ENCODE results near the gene SCARF2. TPM values are rescaled to one million over a fixed set of nuclear protein-coding genes. Genes with fewer than 3 reads are reported as not detected.

Gene SCARF2
- total RNA-seq, 2 experiments from 2014 or later: 2.5 to 3.1 TPM

DNA sequence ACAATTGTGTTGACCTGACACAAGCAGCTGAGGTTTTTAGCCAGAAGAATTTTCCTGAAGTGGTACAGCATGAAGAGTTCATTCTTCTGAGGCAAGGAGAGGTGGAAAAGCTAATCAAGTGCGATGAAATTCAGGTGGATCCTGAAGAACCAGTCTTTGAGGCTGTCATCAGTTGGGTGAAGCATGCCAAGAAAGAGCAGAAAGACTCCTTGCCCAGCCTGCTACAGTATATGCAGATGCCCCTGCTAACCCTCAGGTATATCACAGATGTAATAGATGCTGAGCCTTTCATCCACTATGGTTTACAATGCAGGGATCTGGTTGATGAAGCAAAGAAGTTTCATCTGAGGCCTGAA, 12.9 kb upstream of the SCARF2 start:
- H3K4me1 Mint-ChIP-seq (ENCODE audit: low read depth): peaks cover 5% of the 10 kb centered on the region
- no peaks in the 10 kb centered on the region for H3K9me3 Mint-ChIP-seq
- ATAC-seq (ENCODE audit: poor library complexity): no peak
- no peaks in the 10 kb centered on the region for H3K27me3 Mint-ChIP-seq
- H3K4me1 ChIP-seq (ENCODE audit: insufficient read depth, low read length): no peaks in the 10 kb centered on the region
- H3K4me3 Mint-ChIP-seq: no peak overlapping the region
- H3K27ac Mint-ChIP-seq: no peak overlapping the region
- H3K27ac ChIP-seq (ENCODE audit: low read depth in 1 of 2, low read length in 2 of 2): no peak overlapping the region
- ChIA-PET POLR2A (no interaction called here), CTCF (no interaction called here)
- no peak overlapping the region for H3K4me3 ChIP-seq (ENCODE audit: low read length)
- H3K27me3 ChIP-seq (ENCODE audit: control insufficient read depth in 1 of 2, insufficient read depth in 2 of 2, low read length in 2 of 2): no peaks in the 10 kb centered on the region
- TF ChIP-seq, protein P1, sequence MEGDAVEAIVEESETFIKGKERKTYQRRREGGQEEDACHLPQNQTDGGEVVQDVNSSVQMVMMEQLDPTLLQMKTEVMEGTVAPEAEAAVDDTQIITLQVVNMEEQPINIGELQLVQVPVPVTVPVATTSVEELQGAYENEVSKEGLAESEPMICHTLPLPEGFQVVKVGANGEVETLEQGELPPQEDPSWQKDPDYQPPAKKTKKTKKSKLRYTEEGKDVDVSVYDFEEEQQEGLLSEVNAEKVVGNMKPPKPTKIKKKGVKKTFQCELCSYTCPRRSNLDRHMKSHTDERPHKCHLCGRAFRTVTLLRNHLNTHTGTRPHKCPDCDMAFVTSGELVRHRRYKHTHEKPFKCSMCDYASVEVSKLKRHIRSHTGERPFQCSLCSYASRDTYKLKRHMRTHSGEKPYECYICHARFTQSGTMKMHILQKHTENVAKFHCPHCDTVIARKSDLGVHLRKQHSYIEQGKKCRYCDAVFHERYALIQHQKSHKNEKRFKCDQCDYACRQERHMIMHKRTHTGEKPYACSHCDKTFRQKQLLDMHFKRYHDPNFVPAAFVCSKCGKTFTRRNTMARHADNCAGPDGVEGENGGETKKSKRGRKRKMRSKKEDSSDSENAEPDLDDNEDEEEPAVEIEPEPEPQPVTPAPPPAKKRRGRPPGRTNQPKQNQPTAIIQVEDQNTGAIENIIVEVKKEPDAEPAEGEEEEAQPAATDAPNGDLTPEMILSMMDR (IDR thresholded peaks at IDR 0.05): no peak
- H3K9me3 ChIP-seq (ENCODE audit: control insufficient read depth in 1 of 2, insufficient read depth in 1 of 2, low read length in 2 of 2): no peaks in the 10 kb centered on the region
- DNase-seq: no peak
- intact Hi-C loops (cut with DNase I, micrococcal nuclease): loop anchor here in 1 of 2 experiments (10.0 kb wide), 1 partner anchor 104 kb away; no protein-coding TSS in a partner anchor
- H3K36me3 ChIP-seq (ENCODE audit: insufficient read depth, low read length): peaks cover 10% of the 10 kb centered on the region
- H3K36me3 Mint-ChIP-seq (ENCODE audit: low read depth): peaks cover 58% of the 10 kb centered on the region

DNA sequence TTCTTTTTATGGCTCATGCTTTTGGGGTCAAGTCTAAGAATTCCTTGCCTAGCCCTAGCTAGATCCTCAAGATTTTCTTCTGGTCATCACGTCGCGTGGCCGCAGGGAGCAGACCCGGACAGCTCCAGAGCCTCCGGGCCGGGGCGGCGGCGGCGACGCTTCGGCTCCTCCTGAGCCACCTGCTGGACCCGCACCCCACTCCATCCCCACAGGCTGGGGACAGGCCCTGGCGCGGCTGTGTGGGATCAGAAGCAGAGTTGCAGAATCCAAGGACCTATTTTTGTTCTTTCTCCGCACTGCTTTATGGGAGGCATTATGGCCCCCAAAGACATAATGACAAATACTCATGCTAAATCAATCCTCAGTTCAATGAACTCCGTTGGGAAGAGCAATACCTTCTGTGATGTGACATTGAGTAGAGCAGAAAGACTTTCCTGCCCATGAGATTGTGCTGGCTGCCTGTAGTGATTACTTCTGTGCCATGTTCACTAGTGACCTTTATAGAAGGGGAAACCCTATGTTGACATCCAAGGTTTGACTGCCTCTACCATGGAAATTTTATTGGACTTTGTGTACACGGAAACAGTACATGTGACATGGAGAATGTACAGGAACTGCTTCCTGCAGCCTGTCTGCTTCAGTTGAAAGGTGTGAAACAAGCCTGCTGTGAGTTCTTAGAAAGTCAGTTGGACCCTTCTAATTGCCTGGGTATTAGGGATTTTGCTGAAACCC, 12.4 kb upstream of the SCARF2 start:
- Mint-ChIP-seq H3K36me3 (ENCODE audit: low read depth) (peaks cover 53% of the 10 kb centered on the region), H3K27me3 (no peaks in the 10 kb centered on the region), H3K27ac (no peak overlapping the region), H3K4me1 (ENCODE audit: low read depth) (no peaks in the 10 kb centered on the region), H3K4me3 (no peak overlapping the region), H3K9me3 (no peaks in the 10 kb centered on the region)
- CTCF ChIA-PET: no interaction called here
- Histone ChIP-seq H3K9me3 (ENCODE audit: control insufficient read depth in 1 of 2, insufficient read depth in 1 of 2, low read length in 2 of 2) (no peaks in the 10 kb centered on the region), H3K27me3 (ENCODE audit: control insufficient read depth in 1 of 2, insufficient read depth in 2 of 2, low read length in 2 of 2) (no peaks in the 10 kb centered on the region), H3K4me3 (ENCODE audit: low read length) (no peak overlapping the region), H3K36me3 (ENCODE audit: insufficient read depth, low read length) (peaks cover 12% of the 10 kb centered on the region), H3K27ac (ENCODE audit: low read depth in 1 of 2, low read length in 2 of 2) (no peak overlapping the region), H3K4me1 (ENCODE audit: insufficient read depth, low read length) (no peaks in the 10 kb centered on the region)
- POLR2A ChIA-PET: no interaction called here
- ATAC-seq (ENCODE audit: poor library complexity) (no peak), DNase-seq (no peak)
- TF ChIP-seq, protein P1 (IDR thresholded peaks at IDR 0.05): no peak
- intact Hi-C loops (cut with DNase I, micrococcal nuclease): loop anchor here in 1 of 2 experiments (10.0 kb wide), 1 partner anchor 105 kb away; no protein-coding TSS in a partner anchor

DNA sequence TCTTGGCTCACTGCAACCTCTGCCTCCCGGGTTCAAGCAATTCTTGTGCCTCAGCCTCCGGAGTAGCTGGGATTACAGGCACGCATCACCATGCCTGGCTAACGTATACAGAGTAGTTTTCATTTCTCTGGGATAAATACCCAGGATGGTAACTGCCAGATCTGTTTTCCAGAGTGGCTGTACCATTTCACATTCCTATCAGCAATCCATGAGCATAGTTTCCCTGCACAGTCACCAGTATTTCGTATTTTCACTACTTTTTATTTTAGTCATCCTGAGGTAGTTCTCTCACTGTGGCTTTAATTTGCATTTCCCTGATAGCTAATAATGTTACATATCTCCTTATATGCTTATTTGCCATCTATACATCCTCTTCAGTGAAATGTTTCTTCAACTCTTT, 11.0 kb upstream of the SCARF2 start:
- Mint-ChIP-seq H3K4me1 (ENCODE audit: low read depth) (no peaks in the 10 kb centered on the region), H3K36me3 (ENCODE audit: low read depth) (peaks cover 58% of the 10 kb centered on the region), H3K27ac (no peak overlapping the region), H3K9me3 (no peaks in the 10 kb centered on the region), H3K4me3 (no peak overlapping the region), H3K27me3 (no peaks in the 10 kb centered on the region)
- no peaks in the 10 kb centered on the region for H3K27me3 ChIP-seq (ENCODE audit: control insufficient read depth in 1 of 2, insufficient read depth in 2 of 2, low read length in 2 of 2)
- intact Hi-C loops (cut with DNase I, micrococcal nuclease): no loop called here
- ChIA-PET CTCF (interaction anchor here (1.0 kb wide), 1 partner anchor 31 kb away, joined by 4 read pairs; no protein-coding TSS in a partner anchor), POLR2A (interaction anchor here (1.1 kb wide), 1 partner anchor 19 kb away, joined by 3 read pairs; no protein-coding TSS in a partner anchor)
- TF ChIP-seq, protein P1 (IDR thresholded peaks at IDR 0.05): no peak
- H3K27ac ChIP-seq (ENCODE audit: low read depth in 1 of 2, low read length in 2 of 2): no peak overlapping the region
- ATAC-seq (ENCODE audit: poor library complexity) (no peak), DNase-seq (no peak)
- H3K4me1 ChIP-seq (ENCODE audit: insufficient read depth, low read length): no peaks in the 10 kb centered on the region
- no peak overlapping the region for H3K4me3 ChIP-seq (ENCODE audit: low read length)
- H3K9me3 ChIP-seq (ENCODE audit: control insufficient read depth in 1 of 2, insufficient read depth in 1 of 2, low read length in 2 of 2): no peaks in the 10 kb centered on the region
- peaks cover 24% of the 10 kb centered on the region for H3K36me3 ChIP-seq (ENCODE audit: insufficient read depth, low read length)
